Lung (tissue), 12 donors: ENCODE results near the gene ELL. TPM values are rescaled to one million over a fixed set of nuclear protein-coding genes. Genes with fewer than 3 reads are reported as not detected.

Experiments used
- ATAC-seq: fragments of 200-7000 bp; cut with Tn5 transposase; one replicate; pipeline ENCODE4 v1.9.1; 2020; ENCODE audit warnings: moderate number of reproducible peaks; ENCODE audit not compliant: insufficient read depth, low FRiP score
- DNase-seq, 3 donors: peaks; one replicate each; pipeline ENCODE4 v3.0.0-alpha.2; 2013 to 2017
- H3K27ac ChIP-seq, 2 donors: one replicate each; pipeline ENCODE4 v1.5.1; 2013; ENCODE audit warnings: mild to moderate bottlenecking in 2 of 2, moderate library complexity in 2 of 2, control low read depth in 1 of 2, inconsistent platforms in 1 of 2, low read depth in 1 of 2, low read length in 1 of 2
- H3K27me3 ChIP-seq, 3 donors: one replicate each; pipeline ENCODE4 v1.5.1; 2013; ENCODE audit warnings: low read length in 2 of 3; ENCODE audit not compliant: control insufficient read depth in 3 of 3, insufficient read depth in 3 of 3
- H3K36me3 ChIP-seq, 4 donors: one replicate each; pipeline ENCODE4 v1.5.1; 2013; ENCODE audit warnings: low read length in 4 of 4, mild to moderate bottlenecking in 1 of 4, moderate library complexity in 1 of 4; ENCODE audit not compliant: control insufficient read depth in 4 of 4, insufficient read depth in 4 of 4
- H3K4me1 ChIP-seq, 5 donors: one replicate each; pipeline ENCODE4 v1.5.1; 2013; ENCODE audit warnings: low read length in 5 of 5, mild to moderate bottlenecking in 2 of 5, moderate library complexity in 1 of 5; ENCODE audit not compliant: control insufficient read depth in 5 of 5, insufficient read depth in 5 of 5
- H3K4me3 ChIP-seq: one replicate; pipeline ENCODE4 v1.5.1; 2013; ENCODE audit warnings: mild to moderate bottlenecking, control low read depth, moderate library complexity
- H3K9ac ChIP-seq, 2 donors: one replicate each; pipeline ENCODE4 v1.5.1; 2013; ENCODE audit warnings: low read length in 2 of 2, control low read depth in 1 of 2; ENCODE audit not compliant: insufficient read depth in 1 of 2
- H3K9me3 ChIP-seq, 4 donors: one replicate each; pipeline ENCODE4 v1.5.1; 2013; ENCODE audit warnings: low read length in 3 of 4, mild to moderate bottlenecking in 1 of 4, moderate library complexity in 1 of 4; ENCODE audit not compliant: control insufficient read depth in 4 of 4, insufficient read depth in 3 of 4
- CTCF ChIP-seq: IDR thresholded peaks from 2 replicates; pipeline ENCODE4 v1.5.1; 2012; ENCODE audit warnings: mild to moderate bottlenecking; ENCODE audit errors: control extremely low read depth, extremely low read depth
- WGBS, 2 donors: extraction: QIAGEN DNeasy Blood & Tissue Kit; methylation state at CpG; one replicate each; pipeline ENCODE4 v1.1.7; 2013; 5-methylcytosine and 5-hydroxymethylcytosine counted together
- polyA plus RNA-seq, 2 donors: library from polyadenylated mRNA; stranded (reverse); fragments of 200-250 nt; gene quantifications; one replicate each; pipeline ENCODE4 v1.2.1, GENCODE V29; 2013
- total RNA-seq, 2 donors: library from RNA; depleted of rRNA in 1 of 2; stranded (reverse); fragments of >200 nt in 1 of 2; gene quantifications; one replicate each; pipeline ENCODE4 v1.2.1, GENCODE V29; 2014 to 2021
- donor health status: control.
- donor health status: control.
- donor health status: Bipolar disorder and iron deficiency.
- donor health status: healthy.
- donor health status: DM: yes; HTN: yes; CAD: no.

ELL gene
- total and polyA plus RNA-seq, 4 donors = 9.3 to 26.8 (median 20.7) TPM

GRCh38 chr19:18424122-18424889, 97.6 kb downstream of the ELL start:
- DNase-seq (no peak), ATAC-seq (no peak)
- no peak for TF ChIP-seq CTCF
- WGBS, 2 donors = 80 to 85% methylated on average over 22 of the region's 22 CpGs
- peaks cover 0 to 30% (median 14%) of the 10 kb centered on the region in 5 donors for H3K4me1 ChIP-seq
- no peak overlapping the region for H3K27ac ChIP-seq
- peaks cover 0 to 6% (median 0%) of the 10 kb centered on the region in 4 donors for H3K36me3 ChIP-seq
- no peaks in the 10 kb centered on the region for H3K27me3 ChIP-seq
- no peak overlapping the region for H3K4me3 ChIP-seq
- no peak overlapping the region for H3K9ac ChIP-seq
- no peaks in the 10 kb centered on the region for H3K9me3 ChIP-seq

DNA sequence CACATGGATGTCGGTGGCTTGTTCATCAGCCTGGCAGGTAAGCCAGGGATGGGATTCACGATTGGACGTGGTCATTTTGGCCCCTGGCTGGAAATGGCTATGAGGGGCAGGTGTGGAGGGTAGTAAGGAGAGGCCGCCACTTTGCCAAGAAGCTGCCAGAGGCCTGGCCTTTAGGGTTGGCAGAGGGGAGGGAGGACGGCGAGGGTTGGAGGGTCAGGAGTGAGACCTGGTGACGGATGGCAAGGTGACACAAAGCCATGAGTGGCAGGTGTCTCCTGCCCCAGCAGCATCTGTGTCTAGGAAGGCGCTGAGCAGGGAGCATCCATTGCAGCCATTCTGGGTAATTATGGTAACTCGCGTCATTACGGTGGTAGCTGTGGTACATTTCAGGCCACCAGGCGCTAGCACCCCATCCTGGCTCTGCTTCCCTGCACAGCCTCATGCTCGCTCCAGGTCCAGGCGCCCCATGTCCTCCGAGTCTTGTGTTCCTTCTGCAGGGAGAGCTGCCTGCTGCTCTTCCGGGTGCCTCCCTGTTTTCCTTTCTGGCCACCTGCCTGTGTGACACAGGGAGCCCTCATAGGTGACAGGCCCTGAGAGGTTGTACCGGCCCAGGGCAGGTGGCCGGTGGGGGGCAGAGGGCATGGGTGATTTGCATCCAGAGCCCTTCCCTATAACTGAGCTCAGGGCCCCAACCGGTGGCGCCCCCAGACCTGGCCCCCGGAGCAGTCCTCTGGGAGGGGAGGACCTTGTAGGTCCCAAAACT, 98.4 kb downstream of the ELL start:
- 87 to 91% methylated on average over 21 of the region's 21 CpGs for WGBS, 2 donors
- TF ChIP-seq CTCF = no peak
- ATAC-seq = no peak
- H3K4me1 ChIP-seq = peaks cover 0 to 29% (median 12%) of the 10 kb centered on the region in 5 donors
- no peaks in the 10 kb centered on the region for H3K9me3 ChIP-seq
- no peaks in the 10 kb centered on the region for H3K27me3 ChIP-seq
- H3K9ac ChIP-seq = no peak overlapping the region
- peaks cover 0 to 6% (median 0%) of the 10 kb centered on the region in 4 donors for H3K36me3 ChIP-seq
- H3K27ac ChIP-seq = no peak overlapping the region
- H3K4me3 ChIP-seq = no peak overlapping the region
- no peak for DNase-seq

- no peak overlapping the region for H3K4me3 ChIP-seq
- ATAC-seq = no peak
- no peak overlapping the region for H3K27ac ChIP-seq
- H3K9ac ChIP-seq = no peak overlapping the region
- H3K4me1 ChIP-seq = peaks cover 0 to 36% (median 18%) of the 10 kb centered on the region in 5 donors
- no peak for DNase-seq
- WGBS, 2 donors = 61 to 69% methylated on average over 14 of the region's 14 CpGs
- H3K27me3 ChIP-seq = no peaks in the 10 kb centered on the region
- no peak for TF ChIP-seq CTCF
- H3K9me3 ChIP-seq = no peaks in the 10 kb centered on the region
- H3K36me3 ChIP-seq = peaks cover 0 to 4% (median 0%) of the 10 kb centered on the region in 4 donors
These were observed 99.2 kb downstream of the ELL start for GRCh38 chr19:18422530-18423191.
